A549 (cell line): ENCODE results near the gene MYADML2.

Experiments used
- BHLHE40 ChIP-seq: IDR thresholded peaks from 2 replicates; pipeline ENCODE4 v1.6.1; 2012; ENCODE audit warnings: low read depth, low read length, inconsistent platforms
- HOXB5 ChIP-seq: fragments of 250-450 bp; sonication (Bioruptor Pico); IDR thresholded peaks from 2 replicates; pipeline ENCODE4 v1.5.0; 2020; ENCODE audit warnings: mild to moderate bottlenecking, moderate library complexity
- NFE2L2 ChIP-seq: fragments of 150-350 bp; conservative IDR thresholded peaks from 2 replicates; pipeline ENCODE4 v1.6.1; 2014; ENCODE audit warnings: low read length
- NPAS2 ChIP-seq: fragments of 250-450 bp; sonication (Bioruptor Pico); IDR thresholded peaks from 2 replicates; pipeline ENCODE4 v1.8.0; 2022; ENCODE audit warnings: mild to moderate bottlenecking, moderate library complexity, borderline replicate concordance
- POLR2A ChIP-seq: IDR thresholded peaks from 2 replicates; pipeline ENCODE4 v1.6.1; 2012; ENCODE audit warnings: mild to moderate bottlenecking, low read length
- RAD21 ChIP-seq, 2 experiments: fragments of >200 bp in 1 of 2; sonication (Bioruptor Twin) in 1 of 2; formaldehyde crosslinking in 1 of 2; IDR thresholded peaks in 1 of 2; conservative IDR thresholded peaks in 1 of 2; 2 replicates in 1 of 2; 3 replicates in 1 of 2; pipeline ENCODE4 v1.6.1; 2012 to 2018; ENCODE audit warnings: inconsistent platforms in 1 of 2
- RCOR1 ChIP-seq: fragments of 150-350 bp; IDR thresholded peaks from 2 replicates; pipeline ENCODE4 v1.6.1; 2014; ENCODE audit warnings: antibody characterized with exemption, low read length, low read depth
- TF ChIP-seq, protein P1 (sequence below): fragments of >200 bp; sonication (Bioruptor Twin); formaldehyde crosslinking; IDR thresholded peaks from 3 replicates; pipeline ENCODE4 v1.5.1; 2016
- TF ChIP-seq, protein P2 (sequence below): IDR thresholded peaks from 2 replicates; pipeline ENCODE4 v1.6.1; 2012
- TF ChIP-seq, protein P3 (sequence below): fragments of 450-650 bp; IDR thresholded peaks from 2 replicates; pipeline ENCODE4 v1.6.1; 2014; ENCODE audit warnings: antibody characterized with exemption
- TF ChIP-seq, protein P4 (sequence below): fragments of 250-450 bp; sonication (Bioruptor Pico); IDR thresholded peaks from 2 replicates; pipeline ENCODE4 v1.5.0; 2021; ENCODE audit warnings: mild to moderate bottlenecking, moderate library complexity, borderline replicate concordance

DNA sequence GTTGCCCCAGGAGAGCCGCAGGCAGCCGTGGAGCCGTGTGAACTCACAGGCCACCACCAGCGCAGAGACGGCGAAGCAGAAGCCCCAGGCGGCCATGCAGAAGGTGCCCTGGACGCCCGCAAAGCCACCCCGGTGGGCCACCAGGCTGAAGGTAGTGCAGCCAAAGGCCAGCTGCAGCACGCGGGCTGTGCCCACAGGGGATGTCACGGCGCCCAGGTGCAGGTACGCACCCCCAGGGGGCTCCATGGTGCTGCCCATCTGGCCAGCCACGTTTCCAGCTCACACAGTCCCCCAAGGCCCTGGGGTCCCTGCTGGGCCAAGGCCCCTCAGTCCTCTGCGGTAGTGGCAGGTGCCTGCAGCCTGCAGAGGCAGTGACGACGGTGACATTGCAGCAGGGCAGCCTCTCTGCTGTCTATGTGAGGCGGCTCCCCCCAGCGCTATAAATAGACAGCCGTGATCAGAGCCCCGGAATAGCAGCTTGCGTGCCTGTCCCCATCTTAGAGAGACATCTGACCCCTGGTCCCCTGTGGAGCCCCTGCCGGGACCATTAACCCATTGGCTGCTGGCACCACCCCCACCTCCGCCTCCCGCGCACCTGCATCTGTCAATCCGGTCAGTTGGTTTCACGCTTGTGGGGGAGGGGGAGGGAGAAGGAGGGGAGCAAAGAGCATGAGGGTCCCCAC lies 5.4 kb downstream of the MYADML2 start:
- TF ChIP-seq, protein P1, sequence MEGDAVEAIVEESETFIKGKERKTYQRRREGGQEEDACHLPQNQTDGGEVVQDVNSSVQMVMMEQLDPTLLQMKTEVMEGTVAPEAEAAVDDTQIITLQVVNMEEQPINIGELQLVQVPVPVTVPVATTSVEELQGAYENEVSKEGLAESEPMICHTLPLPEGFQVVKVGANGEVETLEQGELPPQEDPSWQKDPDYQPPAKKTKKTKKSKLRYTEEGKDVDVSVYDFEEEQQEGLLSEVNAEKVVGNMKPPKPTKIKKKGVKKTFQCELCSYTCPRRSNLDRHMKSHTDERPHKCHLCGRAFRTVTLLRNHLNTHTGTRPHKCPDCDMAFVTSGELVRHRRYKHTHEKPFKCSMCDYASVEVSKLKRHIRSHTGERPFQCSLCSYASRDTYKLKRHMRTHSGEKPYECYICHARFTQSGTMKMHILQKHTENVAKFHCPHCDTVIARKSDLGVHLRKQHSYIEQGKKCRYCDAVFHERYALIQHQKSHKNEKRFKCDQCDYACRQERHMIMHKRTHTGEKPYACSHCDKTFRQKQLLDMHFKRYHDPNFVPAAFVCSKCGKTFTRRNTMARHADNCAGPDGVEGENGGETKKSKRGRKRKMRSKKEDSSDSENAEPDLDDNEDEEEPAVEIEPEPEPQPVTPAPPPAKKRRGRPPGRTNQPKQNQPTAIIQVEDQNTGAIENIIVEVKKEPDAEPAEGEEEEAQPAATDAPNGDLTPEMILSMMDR, result no peak
- TF ChIP-seq RAD21 (conservative IDR thresholded peaks at IDR 0.05 in 1 of 2, IDR thresholded peaks at IDR 0.05 in 1 of 2) (no peak), HOXB5 (CRISPR knock-in tag) (no peak), NFE2L2 (no peak), POLR2A (no peak), BHLHE40 (no peak), RCOR1 (no peak), NPAS2 (CRISPR knock-in tag) (no peak)
- TF ChIP-seq, protein P2, sequence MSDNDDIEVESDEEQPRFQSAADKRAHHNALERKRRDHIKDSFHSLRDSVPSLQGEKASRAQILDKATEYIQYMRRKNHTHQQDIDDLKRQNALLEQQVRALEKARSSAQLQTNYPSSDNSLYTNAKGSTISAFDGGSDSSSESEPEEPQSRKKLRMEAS, result no peak
- TF ChIP-seq, protein P3, sequence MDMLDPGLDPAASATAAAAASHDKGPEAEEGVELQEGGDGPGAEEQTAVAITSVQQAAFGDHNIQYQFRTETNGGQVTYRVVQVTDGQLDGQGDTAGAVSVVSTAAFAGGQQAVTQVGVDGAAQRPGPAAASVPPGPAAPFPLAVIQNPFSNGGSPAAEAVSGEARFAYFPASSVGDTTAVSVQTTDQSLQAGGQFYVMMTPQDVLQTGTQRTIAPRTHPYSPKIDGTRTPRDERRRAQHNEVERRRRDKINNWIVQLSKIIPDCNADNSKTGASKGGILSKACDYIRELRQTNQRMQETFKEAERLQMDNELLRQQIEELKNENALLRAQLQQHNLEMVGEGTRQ, result no peak
- TF ChIP-seq, protein P4, sequence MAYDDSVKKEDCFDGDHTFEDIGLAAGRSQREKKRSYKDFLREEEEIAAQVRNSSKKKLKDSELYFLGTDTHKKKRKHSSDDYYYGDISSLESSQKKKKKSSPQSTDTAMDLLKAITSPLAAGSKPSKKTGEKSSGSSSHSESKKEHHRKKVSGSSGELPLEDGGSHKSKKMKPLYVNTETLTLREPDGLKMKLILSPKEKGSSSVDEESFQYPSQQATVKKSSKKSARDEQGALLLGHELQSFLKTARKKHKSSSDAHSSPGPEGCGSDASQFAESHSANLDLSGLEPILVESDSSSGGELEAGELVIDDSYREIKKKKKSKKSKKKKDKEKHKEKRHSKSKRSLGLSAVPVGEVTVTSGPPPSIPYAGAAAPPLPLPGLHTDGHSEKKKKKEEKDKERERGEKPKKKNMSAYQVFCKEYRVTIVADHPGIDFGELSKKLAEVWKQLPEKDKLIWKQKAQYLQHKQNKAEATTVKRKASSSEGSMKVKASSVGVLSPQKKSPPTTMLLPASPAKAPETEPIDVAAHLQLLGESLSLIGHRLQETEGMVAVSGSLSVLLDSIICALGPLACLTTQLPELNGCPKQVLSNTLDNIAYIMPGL (CRISPR knock-in tag), result no peak
